MCF 10A (cell line): Measurements from ENCODE around the gene KCTD16. TPM values are rescaled to one million over a fixed set of nuclear protein-coding genes. Genes with fewer than 3 reads are reported as not detected.

ENCODE experiments used
- BruUV-seq: library from RNA; stranded (reverse); fragments of 400-500 nt; replicated peaks from 2 replicates; lab custom pipeline; 2021; lab: Mats Ljungman, UMichigan
- CTCF ChIA-PET: fragments of 300-600 bp; sonication (Branson Sonifier 250); formaldehyde crosslinking; extraction: SDS; loops from one replicate; lab custom pipeline; 2021; ENCODE audit warnings: antibody characterized with exemption, inconsistent platforms; lab: Yijun Ruan, JAX
- POLR2A ChIA-PET: fragments of 300-600, 350-650 bp; sonication (Branson Sonifier 250); formaldehyde crosslinking; extraction: SDS; loops from one replicate; lab custom pipeline; 2020; ENCODE audit warnings: antibody characterized with exemption, inconsistent platforms; lab: Yijun Ruan, JAX
- DNase-seq: peaks from one replicate; pipeline ENCODE4 v3.0.0-alpha.2; 2018; ENCODE audit not compliant: unreplicated experiment
- H3K27ac Mint-ChIP-seq: one replicate; pipeline ENCODE4 v1.8.0; 2022; ENCODE audit warnings: mild to moderate bottlenecking, low read depth, mixed read lengths; ENCODE audit not compliant: unreplicated experiment
- H3K27me3 Mint-ChIP-seq: one replicate; pipeline ENCODE4 v1.8.0; 2022; ENCODE audit warnings: mixed read lengths; ENCODE audit not compliant: insufficient read depth, unreplicated experiment
- H3K36me3 Mint-ChIP-seq: one replicate; pipeline ENCODE4 v1.8.0; 2022; ENCODE audit warnings: mild to moderate bottlenecking, moderate library complexity, mixed read lengths; ENCODE audit not compliant: insufficient read depth, unreplicated experiment
- H3K4me1 Mint-ChIP-seq: one replicate; pipeline ENCODE4 v1.8.0; 2022; ENCODE audit warnings: mixed read lengths; ENCODE audit not compliant: insufficient read depth, unreplicated experiment
- H3K4me3 Mint-ChIP-seq: one replicate; pipeline ENCODE4 v1.8.0; 2022; ENCODE audit warnings: mild to moderate bottlenecking, moderate library complexity, mixed read lengths; ENCODE audit not compliant: unreplicated experiment
- H3K9me3 Mint-ChIP-seq: one replicate; pipeline ENCODE4 v1.8.0; 2022; ENCODE audit warnings: mixed read lengths; ENCODE audit not compliant: unreplicated experiment
- CTCF ChIP-seq: fragments of 200-600 bp; IDR thresholded peaks from one replicate; pipeline ENCODE4 v1.8.0; 2022; ENCODE audit warnings: antibody characterized with exemption, mild to moderate bottlenecking; ENCODE audit not compliant: unreplicated experiment
- intact Hi-C: fragments of 100-400 bp; cut with micrococcal nuclease; formaldehyde crosslinking; loops from 2 replicates; pipeline ENCODE4 v1.14.1; 2022
- total RNA-seq: library from RNA; stranded (reverse); gene quantifications from 2 replicates; pipeline ENCODE4 v1.2.3, GENCODE V29; 2022

KCTD16 gene
- total RNA-seq, 1 experiment from 2014 or later = 0.16 TPM

GRCh38 chr5:144318460-144318859 is 147.8 kb downstream of the KCTD16 start:
- no peaks in the 10 kb centered on the region for H3K36me3 Mint-ChIP-seq
- no peak overlapping the region for H3K27ac Mint-ChIP-seq
- CTCF ChIA-PET = interaction anchor here (1.4 kb wide), 1 partner anchor 13 kb away, joined by 4 read pairs; no protein-coding TSS in a partner anchor
- POLR2A ChIA-PET = no interaction called here
- no peaks in the 10 kb centered on the region for H3K27me3 Mint-ChIP-seq
- no peak for DNase-seq
- no peak for TF ChIP-seq CTCF
- no peaks in the 10 kb centered on the region for H3K9me3 Mint-ChIP-seq
- BruUV-seq = no TSS peak
- intact Hi-C loops = no loop called here
- H3K4me3 Mint-ChIP-seq = no peak overlapping the region
- no peaks in the 10 kb centered on the region for H3K4me1 Mint-ChIP-seq

GRCh38 chr5:144323181-144323580 is 152.5 kb downstream of the KCTD16 start:
- no peak for TF ChIP-seq CTCF
- H3K9me3 Mint-ChIP-seq = no peaks in the 10 kb centered on the region
- DNase-seq = no peak
- no peaks in the 10 kb centered on the region for H3K36me3 Mint-ChIP-seq
- BruUV-seq = no TSS peak
- ChIA-PET CTCF (interaction anchor here (0.6 to 0.7 kb wide), 2 partner anchors 25 to 374 kb away, joined by 3 to 4 read pairs; no protein-coding TSS in a partner anchor), POLR2A (no interaction called here)
- no peaks in the 10 kb centered on the region for H3K27me3 Mint-ChIP-seq
- H3K4me3 Mint-ChIP-seq = no peak overlapping the region
- no peak overlapping the region for H3K27ac Mint-ChIP-seq
- intact Hi-C loops = no loop called here
- H3K4me1 Mint-ChIP-seq = no peaks in the 10 kb centered on the region

- no peaks in the 10 kb centered on the region for H3K27me3 Mint-ChIP-seq
- H3K9me3 Mint-ChIP-seq = no peaks in the 10 kb centered on the region
- no peaks in the 10 kb centered on the region for H3K36me3 Mint-ChIP-seq
- intact Hi-C loops = no loop called here
- DNase-seq = no peak
- no peak overlapping the region for H3K27ac Mint-ChIP-seq
- H3K4me1 Mint-ChIP-seq = no peaks in the 10 kb centered on the region
- BruUV-seq = no TSS peak
- POLR2A ChIA-PET = interaction anchor here (0.6 to 1.5 kb wide), 2 partner anchors 8 to 16 kb away, joined by 3 to 8 read pairs; no protein-coding TSS in a partner anchor
- no peak overlapping the region for H3K4me3 Mint-ChIP-seq
- CTCF ChIA-PET = interaction anchor here (1.0 kb wide), 1 partner anchor 912 kb away, joined by 3 read pairs; no protein-coding TSS in a partner anchor
- TF ChIP-seq CTCF = no peak
Observed at GRCh38 chr5:144325532-144325931, 154.9 kb downstream of the KCTD16 start.

GRCh38 chr5:144328494-144328893 is 157.8 kb downstream of the KCTD16 start:
- ChIA-PET POLR2A (no interaction called here), CTCF (interaction anchor here (0.7 kb wide), 1 partner anchor 26 kb away, joined by 4 read pairs; no protein-coding TSS in a partner anchor)
- Mint-ChIP-seq H3K36me3 (no peaks in the 10 kb centered on the region), H3K27me3 (no peaks in the 10 kb centered on the region), H3K4me3 (no peak overlapping the region), H3K4me1 (peaks cover 4% of the 10 kb centered on the region), H3K9me3 (no peaks in the 10 kb centered on the region), H3K27ac (no peak overlapping the region)
- TF ChIP-seq CTCF = no peak
- BruUV-seq = no TSS peak
- intact Hi-C loops = no loop called here
- DNase-seq = no peak
